Measurements from ENCODE around the gene RALGAPB.

DNA sequence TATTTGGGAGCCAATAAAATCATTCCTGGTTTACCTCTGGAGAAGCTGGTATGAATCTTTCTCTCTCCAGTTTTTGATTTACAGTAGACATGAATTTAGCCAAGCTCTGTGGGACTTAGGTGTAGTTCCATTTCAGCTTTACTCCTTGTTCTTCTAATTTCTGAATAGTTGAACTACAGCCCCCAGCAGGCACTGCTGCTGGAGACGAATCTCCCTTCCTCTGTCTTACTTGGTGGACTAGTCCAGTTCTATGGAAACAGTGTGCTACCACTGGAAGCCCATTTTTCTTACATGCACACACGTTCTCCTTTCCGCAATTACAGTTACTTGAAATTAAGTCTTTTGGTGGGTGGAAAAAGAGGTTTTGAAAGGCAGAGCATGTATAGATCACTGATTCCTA lies 42.3 kb downstream of the RALGAPB start:
- TF ChIP-seq POLR2A (IDR thresholded peaks at IDR 0.05): no peak
- TF ChIP-seq, protein P1, sequence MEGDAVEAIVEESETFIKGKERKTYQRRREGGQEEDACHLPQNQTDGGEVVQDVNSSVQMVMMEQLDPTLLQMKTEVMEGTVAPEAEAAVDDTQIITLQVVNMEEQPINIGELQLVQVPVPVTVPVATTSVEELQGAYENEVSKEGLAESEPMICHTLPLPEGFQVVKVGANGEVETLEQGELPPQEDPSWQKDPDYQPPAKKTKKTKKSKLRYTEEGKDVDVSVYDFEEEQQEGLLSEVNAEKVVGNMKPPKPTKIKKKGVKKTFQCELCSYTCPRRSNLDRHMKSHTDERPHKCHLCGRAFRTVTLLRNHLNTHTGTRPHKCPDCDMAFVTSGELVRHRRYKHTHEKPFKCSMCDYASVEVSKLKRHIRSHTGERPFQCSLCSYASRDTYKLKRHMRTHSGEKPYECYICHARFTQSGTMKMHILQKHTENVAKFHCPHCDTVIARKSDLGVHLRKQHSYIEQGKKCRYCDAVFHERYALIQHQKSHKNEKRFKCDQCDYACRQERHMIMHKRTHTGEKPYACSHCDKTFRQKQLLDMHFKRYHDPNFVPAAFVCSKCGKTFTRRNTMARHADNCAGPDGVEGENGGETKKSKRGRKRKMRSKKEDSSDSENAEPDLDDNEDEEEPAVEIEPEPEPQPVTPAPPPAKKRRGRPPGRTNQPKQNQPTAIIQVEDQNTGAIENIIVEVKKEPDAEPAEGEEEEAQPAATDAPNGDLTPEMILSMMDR (IDR thresholded peaks at IDR 0.05): no peak

Measured in body of pancreas (tissue), 4 donors.